DMS153 treated with DMSO at 0.1 percent for 48 hours (cell line): Measurements from ENCODE around the gene EYS.
"Not testable (repeated sequence)": the region's sequence is repeated elsewhere in the genome, so short reads cannot be mapped to it uniquely, and the experiment has no call there.

Experiments
- DNase-seq: peaks from one replicate; lab custom pipeline; 2025; ENCODE audit not compliant: unreplicated experiment; lab: John Stamatoyannopoulos, UW

Gene EYS

GRCh38 chr6:65469650-65470049 is 237.4 kb downstream of the EYS start:
- no peak for DNase-seq

GRCh38 chr6:65468307-65468706 is 238.7 kb downstream of the EYS start:
- DNase-seq: no peak

- peak; percentile 22 for DNase-seq
These were observed 245.9 kb downstream of the EYS start for GRCh38 chr6:65461121-65461520.

- no peak for DNase-seq
These were observed 254.7 kb downstream of the EYS start for GRCh38 chr6:65452333-65452732.

DNA sequence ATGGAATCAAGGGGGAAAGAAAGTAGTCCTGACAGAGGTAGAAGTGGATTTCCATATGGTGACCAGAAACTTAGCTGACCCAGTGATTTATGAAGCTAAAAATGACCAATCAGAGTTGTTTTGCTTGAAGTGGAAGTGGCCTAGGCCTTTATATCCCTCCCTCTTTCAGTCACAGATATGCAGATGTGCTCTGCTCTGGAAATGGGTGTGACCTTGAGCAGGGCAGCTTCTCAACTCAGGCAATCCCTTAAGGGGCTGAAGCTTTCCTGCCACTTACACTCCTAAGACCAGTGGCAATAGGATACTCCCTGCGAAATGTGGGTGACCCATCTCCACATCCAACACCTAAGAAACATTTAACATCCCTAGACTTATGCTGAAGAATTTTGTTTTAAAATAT is 256.6 kb downstream of the EYS start:
- no peak for DNase-seq

DNA sequence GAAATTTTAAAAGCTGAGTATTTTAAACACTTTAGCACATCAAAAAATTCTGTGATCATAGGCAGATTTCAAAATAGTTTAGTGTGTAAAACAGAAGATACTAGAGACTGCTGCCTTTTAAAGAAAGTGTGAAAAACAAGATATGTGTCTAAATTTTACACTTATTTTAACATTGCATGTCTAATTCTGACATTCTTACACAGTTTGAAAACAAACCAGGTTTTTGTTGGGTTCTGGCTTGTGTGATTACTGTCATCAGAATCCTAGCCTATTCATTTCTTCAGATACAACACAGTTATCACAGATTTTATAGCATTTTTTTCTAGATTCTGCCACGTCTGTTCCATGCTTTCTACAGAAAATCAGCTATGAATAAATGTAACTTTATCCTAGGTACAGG is 257.1 kb downstream of the EYS start:
- no peak for DNase-seq

GRCh38 chr6:65448866-65449265 is 258.2 kb downstream of the EYS start:
- no peak for DNase-seq

GRCh38 chr6:65436281-65436680 is 270.7 kb downstream of the EYS start:
- no peak for DNase-seq

DNA sequence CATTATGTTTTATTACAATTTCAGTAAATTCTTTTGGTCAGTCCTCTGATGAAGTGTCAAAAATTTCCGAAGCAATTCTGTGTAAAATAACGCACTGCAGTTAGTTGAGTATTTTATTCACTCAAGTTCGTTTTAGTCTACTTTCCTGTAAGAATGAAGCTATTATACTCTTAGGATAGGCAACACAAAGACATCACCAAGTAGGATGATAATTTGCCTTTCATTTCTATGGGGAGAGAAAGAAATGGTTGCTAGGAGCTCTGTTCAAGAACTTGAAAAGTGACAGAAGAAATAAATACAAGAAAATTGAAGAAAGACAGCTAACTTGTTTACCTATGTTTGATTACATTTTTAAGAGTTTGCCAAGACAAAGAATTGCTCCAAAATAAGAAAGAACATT is 290.4 kb downstream of the EYS start:
- DNase-seq: no peak

DNA sequence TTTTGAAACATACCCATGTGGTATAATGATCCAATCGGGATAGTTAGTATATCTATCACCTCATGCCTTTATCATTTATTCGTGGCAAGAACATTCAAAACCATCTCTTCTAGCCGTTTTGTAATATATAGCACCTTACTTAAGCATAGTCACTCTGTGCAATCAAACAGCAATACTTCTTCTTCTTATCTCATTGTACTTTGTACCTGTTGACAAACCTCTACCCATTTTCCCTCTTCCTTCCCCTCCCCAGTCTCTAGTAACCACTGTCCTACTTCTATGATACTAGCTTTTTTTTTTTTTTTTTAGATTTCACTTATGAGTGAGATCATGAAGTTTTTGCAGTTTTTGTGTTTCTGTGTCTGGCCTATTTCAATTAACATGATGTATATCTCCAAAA is 296.7 kb downstream of the EYS start:
- DNase-seq: no peak

GRCh38 chr6:65402564-65402963 is 304.5 kb downstream of the EYS start:
- no peak for DNase-seq

GRCh38 chr6:65399355-65400084 is 307.5 kb downstream of the EYS start:
- no peak for DNase-seq

DNA sequence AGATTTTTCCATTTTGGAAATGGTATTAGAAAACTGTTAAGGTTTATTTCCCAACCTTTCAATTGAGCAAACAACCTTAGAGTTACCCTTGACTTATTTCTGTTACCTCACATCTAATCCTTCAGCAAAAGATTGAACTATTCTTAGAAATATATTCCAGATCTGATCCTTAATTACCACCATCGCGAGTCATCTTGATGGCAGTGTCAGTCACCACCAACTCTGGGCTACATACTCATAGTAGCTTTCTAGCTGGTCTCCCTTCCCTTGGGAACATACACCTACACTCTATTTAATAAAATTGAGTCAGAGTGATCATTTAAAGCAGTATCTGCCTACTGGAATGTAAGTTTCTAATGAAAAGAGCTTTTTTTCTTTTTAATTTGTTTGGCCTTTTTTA is 308.2 kb downstream of the EYS start:
- DNase-seq: no peak

DNA sequence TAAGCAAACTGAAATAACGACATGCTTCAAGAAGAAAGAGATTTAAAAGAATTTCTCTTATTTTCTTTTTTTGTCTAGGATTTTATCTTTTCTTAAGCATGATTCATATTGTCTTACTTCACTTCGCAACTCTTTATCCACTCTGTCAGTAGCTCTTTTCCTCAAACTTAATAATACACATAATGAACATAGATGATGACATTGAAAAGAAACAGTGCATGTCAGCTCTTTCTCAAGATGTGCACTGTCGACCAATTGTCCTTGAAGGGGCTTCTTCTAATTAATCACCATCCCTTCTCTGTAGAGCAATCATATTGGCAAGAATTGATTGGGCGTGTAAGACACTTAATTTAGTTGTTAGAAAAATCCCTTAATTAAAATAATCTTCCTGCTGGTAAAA is 356.5 kb downstream of the EYS start:
- DNase-seq: no peak

DNA sequence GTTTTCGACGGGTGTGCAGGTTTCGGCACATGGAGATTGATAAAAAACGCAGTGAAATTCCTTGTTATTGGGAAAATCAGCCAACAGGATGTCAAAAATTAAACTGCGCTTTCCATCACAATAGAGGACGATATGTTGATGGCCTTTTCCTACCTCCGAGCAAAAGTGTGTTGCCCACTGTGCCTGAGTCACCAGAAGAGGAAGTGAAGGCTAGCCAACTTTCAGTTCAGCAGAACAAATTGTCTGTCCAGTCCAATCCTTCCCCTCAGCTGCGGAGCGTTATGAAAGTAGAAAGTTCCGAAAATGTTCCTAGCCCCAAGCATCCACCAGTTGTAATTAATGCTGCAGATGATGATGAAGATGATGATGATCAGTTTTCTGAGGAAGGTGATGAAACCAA is 404.4 kb downstream of the EYS start:
- DNase-seq: not testable (repeated sequence)

GRCh38 chr6:65299236-65299635 is 407.8 kb downstream of the EYS start:
- DNase-seq: no peak

- no peak for DNase-seq
These were observed 411.2 kb downstream of the EYS start for GRCh38 chr6:65295812-65296211.

DNA sequence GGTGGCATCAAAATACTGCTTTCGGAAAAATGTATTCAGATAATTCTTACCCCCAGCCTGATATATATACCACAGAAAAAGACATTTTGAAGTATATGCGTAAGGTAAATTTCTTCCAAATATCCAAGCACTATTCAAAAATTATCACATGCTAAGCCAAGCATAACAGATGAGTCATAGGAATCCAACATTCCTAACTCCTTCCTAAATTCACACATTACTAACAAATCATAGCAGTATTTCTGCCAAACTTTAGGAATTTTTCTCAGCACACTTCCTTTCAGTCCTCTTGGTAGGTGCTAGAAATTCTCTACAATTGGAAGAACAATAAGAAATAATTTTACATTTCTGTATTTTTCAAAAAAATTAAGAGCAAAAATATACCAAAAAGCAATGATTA is 417.5 kb downstream of the EYS start:
- no peak for DNase-seq

- DNase-seq: no peak
These were observed 421.8 kb downstream of the EYS start for GRCh38 chr6:65285275-65285674.

- DNase-seq: no peak
These were observed 427.0 kb downstream of the EYS start for GRCh38 chr6:65280060-65280459.

- no peak for DNase-seq
These were observed 444.8 kb downstream of the EYS start for GRCh38 chr6:65262241-65262640.

GRCh38 chr6:65259982-65260381 is 447.0 kb downstream of the EYS start:
- DNase-seq: no peak

DNA sequence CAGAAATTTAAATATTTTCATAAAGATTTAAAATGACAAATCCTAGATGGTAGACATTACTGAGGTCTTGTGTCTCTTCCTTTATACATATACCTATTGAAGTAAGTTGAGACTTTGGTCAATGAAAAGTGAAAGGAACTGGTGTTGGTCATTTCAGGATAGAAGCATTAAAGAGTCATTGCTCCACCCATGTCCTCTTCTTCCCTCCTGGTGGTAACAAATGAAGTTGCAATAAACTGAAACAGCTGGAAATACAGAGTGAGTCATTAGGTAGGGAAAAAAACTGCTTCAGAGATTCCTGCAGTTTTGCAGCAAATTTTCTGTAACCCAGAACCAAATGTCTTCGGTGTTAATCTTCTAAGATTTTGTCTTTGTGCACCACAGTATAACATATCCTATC is 448.0 kb downstream of the EYS start:
- no peak for DNase-seq
